Keratinocyte (primary cell): ENCODE data around the gene KCNT2. TPM values are rescaled to one million over a fixed set of nuclear protein-coding genes. Genes with fewer than 3 reads are reported as not detected.

Experiments used
- DNase-seq: peaks from one replicate; pipeline ENCODE4 v3.0.0-alpha.2; 2011; ENCODE audit warnings: low read depth, missing footprints, low spot score
- FAIRE-seq: peaks from 2 replicates; lab custom pipeline; 2011; peaks lifted over from hg19 to GRCh38; lab: Jason Lieb, UNC
- H2AFZ ChIP-seq: 2 replicates; pipeline ENCODE4 v1.6.0; 2012; ENCODE audit warnings: low read length, control low read depth, inconsistent platforms; ENCODE audit not compliant: control insufficient read depth
- H3K27ac ChIP-seq: 2 replicates; pipeline ENCODE4 v1.5.1; 2011; ENCODE audit warnings: low read length; ENCODE audit not compliant: control insufficient read depth, insufficient read depth
- H3K27me3 ChIP-seq: 3 replicates; pipeline ENCODE4 v1.6.0; 2011; ENCODE audit warnings: low read length; ENCODE audit not compliant: control insufficient read depth, insufficient read depth; ENCODE audit errors: extremely low read depth
- H3K36me3 ChIP-seq, 2 experiments: 2 replicates in 1 of 2; 3 replicates in 1 of 2; pipeline ENCODE4 v1.5.1; 2011; ENCODE audit warnings: low read length in 2 of 2, mild to moderate bottlenecking in 1 of 2; ENCODE audit not compliant: control insufficient read depth in 2 of 2, insufficient read depth in 2 of 2; ENCODE audit errors: extremely low read depth in 1 of 2
- H3K4me1 ChIP-seq: 3 replicates; pipeline ENCODE4 v1.5.1; 2011; ENCODE audit warnings: low read length; ENCODE audit not compliant: control insufficient read depth, insufficient read depth; ENCODE audit errors: extremely low read depth
- H3K4me2 ChIP-seq: 3 replicates; pipeline ENCODE4 v1.6.0; 2011; ENCODE audit warnings: low read depth, low read length; ENCODE audit not compliant: control insufficient read depth, insufficient read depth; ENCODE audit errors: extremely low read depth
- H3K4me3 ChIP-seq, 3 experiments: fragments of 200-600 bp in 1 of 3; sonication (generic) in 1 of 3; 2 replicates in 2 of 3; 3 replicates in 1 of 3; pipeline ENCODE4 v1.5.1; 2011 to 2016; ENCODE audit warnings: low read length in 3 of 3, mild to moderate bottlenecking in 3 of 3, control low read depth in 2 of 3, inconsistent platforms in 1 of 3, low read depth in 1 of 3, mixed read lengths in 1 of 3, mixed run types in 1 of 3, moderate library complexity in 1 of 3; ENCODE audit not compliant: control insufficient read depth in 2 of 3, insufficient read depth in 2 of 3; ENCODE audit errors: extremely low read depth in 1 of 3
- H3K79me2 ChIP-seq: 2 replicates; pipeline ENCODE4 v1.6.0; 2012; ENCODE audit warnings: low read length; ENCODE audit not compliant: control insufficient read depth, insufficient read depth
- H3K9ac ChIP-seq: 3 replicates; pipeline ENCODE4 v1.6.0; 2011; ENCODE audit warnings: low read length; ENCODE audit not compliant: control insufficient read depth, insufficient read depth; ENCODE audit errors: extremely low read depth
- H3K9me1 ChIP-seq: 3 replicates; pipeline ENCODE4 v1.6.0; 2011; ENCODE audit warnings: low read length; ENCODE audit not compliant: control insufficient read depth, insufficient read depth; ENCODE audit errors: extremely low read depth
- H3K9me3 ChIP-seq: 2 replicates; pipeline ENCODE4 v1.5.1; 2012; ENCODE audit warnings: low read depth, low read length; ENCODE audit not compliant: control insufficient read depth
- H4K20me1 ChIP-seq: 3 replicates; pipeline ENCODE4 v1.6.0; 2011; ENCODE audit warnings: low read length; ENCODE audit not compliant: control insufficient read depth, insufficient read depth; ENCODE audit errors: extremely low read depth
- CTCF ChIP-seq, 3 experiments: IDR thresholded peaks in 1 of 3; conservative IDR thresholded peaks in 1 of 3; optimal IDR thresholded peaks in 1 of 3; 2 replicates in 2 of 3; 3 replicates in 1 of 3; pipeline versions ENCODE3 to v1.5.1; 2011; ENCODE audit warnings: low read length in 3 of 3, mild to moderate bottlenecking in 3 of 3, moderate library complexity in 2 of 3, control low read depth in 1 of 3, inconsistent platforms in 1 of 3; ENCODE audit not compliant: insufficient read depth in 2 of 3; ENCODE audit errors: extremely low read depth in 1 of 3
- EZH2 ChIP-seq: IDR thresholded peaks from one replicate; pipeline ENCODE4 v1.6.1; 2012; ENCODE audit warnings: inconsistent platforms, mild to moderate bottlenecking, low read length, moderate library complexity
- dilution Hi-C: fragments of 300-500 bp; cut with MboI; formaldehyde crosslinking; loops from one replicate; pipeline ENCODE4 v1.7.0; 2020; ENCODE audit warnings: low sequenced_read_pairs; ENCODE audit not compliant: extremely low pct_ligation_motif_present
- polyA plus RNA-seq, 5 experiments: library from polyadenylated mRNA; depleted of rRNA in 3 of 5; stranded (reverse) in 3 of 5; stranded (forward) in 1 of 5; unstranded in 1 of 5; fragments of >200 nt; gene quantifications; 1 replicate in 1 of 5; 2 replicates in 3 of 5; 3 replicates in 1 of 5; pipeline versions ENCODE4 v1.2.1 to v1.2.3, GENCODE V29; 2011 to 2012; ENCODE audit warnings: missing spikeins in 2 of 5, low read depth in 1 of 5, low replicate concordance in 1 of 5

KCNT2 gene
- polyA plus RNA-seq, 1 donor (not counting 4 experiments of a cell fraction or from before 2014, with no cell fraction given), result not detected

- H3K4me1 ChIP-seq, result no peaks in the 10 kb centered on the region
- H3K79me2 ChIP-seq, result no peaks in the 10 kb centered on the region
- no peak overlapping the region for H3K27ac ChIP-seq
- H3K9me3 ChIP-seq, result no peaks in the 10 kb centered on the region
- DNase-seq (no peak), FAIRE-seq (no peak)
- dilution Hi-C loops, result no loop called here
- no peak overlapping the region for H3K4me3 ChIP-seq
- H3K9ac ChIP-seq, result no peak overlapping the region
- no peaks in the 10 kb centered on the region for H4K20me1 ChIP-seq
- H3K27me3 ChIP-seq, result no peaks in the 10 kb centered on the region
- no peaks in the 10 kb centered on the region for H3K36me3 ChIP-seq
- no peak overlapping the region for H3K4me2 ChIP-seq
- no peaks in the 10 kb centered on the region for H3K9me1 ChIP-seq
- H2AFZ ChIP-seq, result no peak overlapping the region
- TF ChIP-seq EZH2, result no peak
- no peak for TF ChIP-seq CTCF (optimal IDR thresholded peaks at IDR 0.05 in 1 of 3, IDR thresholded peaks at IDR 0.05 in 1 of 3, conservative IDR thresholded peaks at IDR 0.05 in 1 of 3; ENCODE audit: extremely low read depth in 1 of 3, insufficient read depth in 2 of 3, low read length in 3 of 3)
These were observed 35.0 kb downstream of the KCNT2 start for GRCh38 chr1:196573226-196573625.

GRCh38 chr1:196567238-196567637, 41.0 kb downstream of the KCNT2 start:
- no peaks in the 10 kb centered on the region for H3K36me3 ChIP-seq
- no peak for FAIRE-seq
- no peaks in the 10 kb centered on the region for H3K4me1 ChIP-seq
- TF ChIP-seq CTCF (optimal IDR thresholded peaks at IDR 0.05 in 1 of 3, IDR thresholded peaks at IDR 0.05 in 1 of 3, conservative IDR thresholded peaks at IDR 0.05 in 1 of 3; ENCODE audit: extremely low read depth in 1 of 3, insufficient read depth in 2 of 3, low read length in 3 of 3) (no peak), EZH2 (no peak)
- H3K27ac ChIP-seq, result no peak overlapping the region
- DNase-seq, result no peak
- no peak overlapping the region for H3K4me2 ChIP-seq
- dilution Hi-C loops, result no loop called here
- H3K9me1 ChIP-seq, result no peaks in the 10 kb centered on the region
- no peaks in the 10 kb centered on the region for H3K79me2 ChIP-seq
- H3K27me3 ChIP-seq, result no peaks in the 10 kb centered on the region
- H3K9ac ChIP-seq, result no peak overlapping the region
- H3K4me3 ChIP-seq, result no peak overlapping the region
- no peaks in the 10 kb centered on the region for H3K9me3 ChIP-seq
- no peaks in the 10 kb centered on the region for H4K20me1 ChIP-seq
- H2AFZ ChIP-seq, result no peak overlapping the region
